GM10248 (cell line): ENCODE results near the gene KLHL17.
"Not testable (repeated sequence)": the region's sequence is repeated elsewhere in the genome, so short reads cannot be mapped to it uniquely, and the experiment has no call there.

Source experiments
- CTCF ChIA-PET: fragments of 300-600 bp; sonication (Branson Sonifier 250); formaldehyde crosslinking; extraction: SDS; loops from one replicate; lab custom pipeline; 2021; ENCODE audit warnings: antibody characterized with exemption; lab: Yijun Ruan, JAX
- POLR2A ChIA-PET: fragments of 350-650 bp; sonication (Branson Sonifier 250); formaldehyde crosslinking; extraction: SDS; loops from one replicate; lab custom pipeline; 2020; ENCODE audit warnings: antibody characterized with exemption; lab: Yijun Ruan, JAX
- DNase-seq: peaks from one replicate; pipeline ENCODE4 v3.0.0; 2012; ENCODE audit errors: extremely low spot score
- CTCF ChIP-seq: IDR thresholded peaks from 2 replicates; pipeline ENCODE4 v1.5.1; 2012; ENCODE audit warnings: mild to moderate bottlenecking, low read depth; ENCODE audit errors: extremely low read depth, missing control alignments, control extremely low read depth

Gene KLHL17

DNA sequence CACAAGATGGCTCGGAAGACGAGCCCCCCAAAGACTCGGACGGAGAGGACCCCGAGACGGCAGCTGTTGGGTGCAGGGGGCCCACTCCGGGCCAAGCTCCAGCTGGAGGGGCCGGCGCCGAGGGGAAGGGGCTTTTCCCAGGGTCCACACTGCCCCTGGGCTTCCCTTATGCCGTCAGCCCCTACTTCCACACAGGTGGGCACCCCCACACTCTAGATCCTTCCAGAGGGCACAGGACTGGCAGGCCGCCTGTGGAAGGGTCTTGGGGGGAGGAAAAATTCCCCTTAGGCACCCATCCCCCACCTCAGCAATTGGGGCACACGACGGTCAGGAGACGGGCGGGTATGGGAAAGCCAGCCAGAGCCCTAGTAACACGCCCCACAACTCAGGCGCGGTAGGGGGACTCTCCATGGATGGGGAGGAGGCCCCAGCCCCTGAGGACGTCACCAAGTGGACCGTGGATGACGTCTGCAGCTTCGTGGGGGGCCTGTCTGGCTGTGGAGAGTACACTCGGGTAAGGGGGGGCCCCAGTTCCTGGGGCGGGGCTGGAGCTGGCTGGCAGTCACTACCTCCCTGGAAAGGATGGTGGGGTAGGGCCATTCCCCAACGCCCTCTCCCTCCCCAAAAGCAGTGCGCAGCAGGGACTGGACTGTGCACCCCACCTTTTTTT, 17.4 kb upstream of the KLHL17 start:
- DNase-seq, result no peak
- ChIA-PET CTCF (interaction anchor here (1.3 to 1.6 kb wide), 2 partner anchors 37 to 40 kb away, joined by 3 to 4 read pairs; no protein-coding TSS in a partner anchor), POLR2A (no interaction called here)
- no peak for TF ChIP-seq CTCF

- ChIA-PET CTCF (interaction anchor here (1.3 kb wide), 1 partner anchor 40 kb away, joined by 3 read pairs; no protein-coding TSS in a partner anchor), POLR2A (no interaction called here)
- no peak for DNase-seq
- no peak for TF ChIP-seq CTCF
These were observed 16.6 kb upstream of the KLHL17 start for GRCh38 chr1:943545-944340.

- no peak for TF ChIP-seq CTCF
- ChIA-PET POLR2A (no interaction called here), CTCF (interaction anchor here (1.3 kb wide), 1 partner anchor 41 kb away, joined by 3 read pairs; no protein-coding TSS in a partner anchor)
- no peak for DNase-seq
These were observed 15.8 kb upstream of the KLHL17 start for GRCh38 chr1:944341-945325.

DNA sequence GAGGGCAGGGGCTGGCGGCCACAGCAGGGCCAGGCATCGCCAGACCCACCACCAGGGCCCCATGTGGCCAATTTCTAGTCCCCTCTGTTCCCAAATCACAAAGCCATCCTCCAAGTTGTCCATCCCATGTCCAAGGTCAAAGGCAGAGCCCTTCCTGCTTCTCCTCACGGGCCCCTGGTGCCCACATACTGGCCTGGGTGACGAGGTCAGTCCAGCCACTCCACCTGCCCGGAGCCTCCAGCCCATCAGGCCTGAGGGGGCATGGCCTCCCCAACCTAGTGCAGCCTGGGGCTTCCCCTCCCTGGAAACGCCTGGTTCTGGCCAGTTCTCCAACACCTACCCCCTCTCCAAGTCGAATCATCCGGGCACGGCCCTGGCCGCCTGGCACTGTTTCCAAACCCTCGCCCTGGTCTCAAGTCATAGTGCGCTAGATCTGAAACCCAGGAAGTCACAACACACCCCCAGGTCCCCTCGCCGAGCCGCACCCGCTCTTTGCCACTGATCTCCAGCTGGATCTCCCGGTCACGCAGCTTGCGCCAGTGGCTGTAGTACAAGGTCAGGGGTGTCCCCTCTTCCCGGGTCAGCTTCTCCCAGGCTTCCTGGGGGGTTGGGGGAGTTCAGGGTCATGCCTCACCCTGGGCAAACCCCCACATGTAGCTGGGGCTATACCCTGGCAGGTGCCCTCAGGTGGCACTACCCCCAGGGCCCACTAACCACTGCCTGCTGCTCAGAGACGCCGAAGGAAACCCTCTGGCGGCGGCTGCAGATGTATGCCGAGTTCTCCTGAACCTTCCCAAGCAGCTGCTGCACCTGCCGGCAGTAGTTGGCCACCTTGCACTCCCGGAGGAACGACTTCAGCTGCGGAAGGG, 14.5 kb upstream of the KLHL17 start:
- ChIA-PET POLR2A (no interaction called here), CTCF (interaction anchor here (1.6 kb wide), 1 partner anchor 8 kb away, joined by 5 read pairs; no protein-coding TSS in a partner anchor)
- no peak for DNase-seq
- TF ChIP-seq CTCF, result no peak

- DNase-seq, POLR2A ChIA-PET: not testable (repeated sequence)
- CTCF ChIA-PET, result interaction anchor here (1.6 kb wide), 1 partner anchor 9 kb away, joined by 5 read pairs; no protein-coding TSS in a partner anchor
These were observed 13.6 kb upstream of the KLHL17 start for GRCh38 chr1:946811-947210.

- TF ChIP-seq CTCF, result no peak
- ChIA-PET POLR2A (no interaction called here), CTCF (no interaction called here)
- no peak for DNase-seq
These were observed 12.4 kb upstream of the KLHL17 start for GRCh38 chr1:947958-948357.
